ENCODE data around the gene FRMD4A.

Gene FRMD4A

GRCh38 chr10:13696071-13696470, 634.7 kb downstream of the FRMD4A start:
- no peak for DNase-seq

DNA sequence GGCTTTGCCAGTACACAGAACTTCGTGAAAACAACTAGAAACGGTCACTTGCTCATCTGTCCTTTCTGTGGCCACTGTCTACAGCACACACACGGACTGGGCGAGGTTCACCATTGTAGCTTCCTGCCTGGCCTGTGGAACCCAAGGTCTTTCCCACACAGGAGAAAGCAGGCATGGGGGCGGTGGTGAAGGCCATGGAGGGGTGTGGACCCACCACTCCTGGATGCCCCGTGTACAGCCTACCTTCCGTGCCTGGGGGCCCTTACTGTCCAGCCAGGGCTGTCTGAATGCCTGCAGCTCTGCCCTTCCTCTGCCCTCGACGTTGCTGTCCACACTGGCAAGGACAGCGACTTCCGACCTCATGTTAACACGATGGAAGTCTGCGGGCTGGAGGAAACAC, 635.1 kb downstream of the FRMD4A start:
- no peak for DNase-seq

DNA sequence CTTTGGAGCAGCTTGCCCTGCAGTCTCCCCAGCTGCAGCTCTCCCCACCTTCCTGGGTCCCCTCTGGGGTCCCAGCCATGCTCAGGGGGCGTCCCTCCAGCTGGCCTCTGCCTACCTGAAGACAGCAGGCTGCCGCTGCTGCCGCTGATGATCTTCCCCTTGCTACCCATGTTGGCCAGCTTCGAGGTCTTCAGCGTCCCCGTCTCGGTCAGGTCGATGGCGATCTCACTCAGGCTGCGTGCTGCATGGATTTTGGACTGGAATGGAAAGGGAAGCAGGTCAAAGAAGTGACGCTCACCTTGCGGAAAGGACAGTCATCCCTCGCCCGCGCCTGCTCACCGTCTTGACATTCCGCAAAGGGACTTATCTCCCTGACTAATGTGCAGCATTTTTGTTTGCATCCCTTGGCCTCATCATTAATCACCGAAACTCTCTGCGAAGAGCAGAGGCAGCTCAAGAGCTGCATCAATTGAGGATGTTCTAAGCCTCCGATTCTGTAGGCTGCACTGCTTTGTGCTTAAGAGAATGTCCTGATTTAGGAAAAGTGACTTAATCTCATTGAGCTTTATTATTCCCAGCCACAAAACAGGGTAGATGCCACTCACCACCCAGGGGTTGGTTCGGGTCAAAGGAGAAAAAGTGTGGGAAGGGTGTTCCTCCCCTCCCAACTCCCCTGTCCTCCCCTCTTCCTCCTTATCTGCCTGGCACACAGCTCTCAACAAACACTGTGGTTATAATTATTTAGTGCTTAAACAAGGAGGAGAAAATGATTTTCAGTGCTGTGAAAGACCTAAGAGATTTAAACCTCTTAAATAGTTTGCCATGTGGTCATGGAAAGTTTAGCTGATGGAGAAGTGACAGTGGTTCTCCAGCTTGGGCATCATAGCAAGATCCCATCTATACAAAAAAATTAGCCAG, 636.7 kb downstream of the FRMD4A start:
- no peak for DNase-seq

DNA sequence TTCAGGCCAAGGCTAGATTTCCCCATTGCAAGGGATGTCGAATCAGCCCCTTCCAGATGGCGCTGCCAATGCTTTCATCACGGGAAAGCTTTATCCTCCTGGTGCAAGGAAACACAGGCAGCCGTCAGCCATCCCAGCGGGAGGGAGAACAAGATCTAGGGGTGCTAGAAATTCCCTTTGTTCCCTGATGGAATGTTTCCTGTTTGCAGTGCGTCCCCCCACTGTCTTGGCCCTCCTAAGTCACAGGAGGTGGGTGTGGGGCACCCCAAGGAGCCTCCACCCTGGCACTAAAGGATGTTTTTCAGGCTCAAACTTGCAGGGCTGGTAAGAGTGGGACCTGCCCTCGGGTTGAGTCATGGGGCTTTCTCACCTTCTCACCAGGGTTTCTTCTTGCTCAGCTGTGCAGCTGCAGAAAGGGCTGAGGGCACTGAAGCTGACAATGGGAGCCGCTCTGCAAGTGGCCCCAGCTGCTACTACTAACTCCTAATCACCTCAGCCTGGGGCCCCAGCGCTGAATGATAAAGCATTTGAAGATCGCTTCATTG, 640.4 kb downstream of the FRMD4A start:
- no peak for DNase-seq

- peak in 4 of 14 donors; percentile 16 to 27 (median 19) for DNase-seq
Observed at GRCh38 chr10:13686331-13686752, 644.4 kb downstream of the FRMD4A start.

- DNase-seq: peak in 2 of 14 donors; percentile 20
Observed at GRCh38 chr10:13685885-13686284, 644.8 kb downstream of the FRMD4A start.

GRCh38 chr10:13684806-13685482, 645.8 kb downstream of the FRMD4A start:
- DNase-seq: no peak

DNA sequence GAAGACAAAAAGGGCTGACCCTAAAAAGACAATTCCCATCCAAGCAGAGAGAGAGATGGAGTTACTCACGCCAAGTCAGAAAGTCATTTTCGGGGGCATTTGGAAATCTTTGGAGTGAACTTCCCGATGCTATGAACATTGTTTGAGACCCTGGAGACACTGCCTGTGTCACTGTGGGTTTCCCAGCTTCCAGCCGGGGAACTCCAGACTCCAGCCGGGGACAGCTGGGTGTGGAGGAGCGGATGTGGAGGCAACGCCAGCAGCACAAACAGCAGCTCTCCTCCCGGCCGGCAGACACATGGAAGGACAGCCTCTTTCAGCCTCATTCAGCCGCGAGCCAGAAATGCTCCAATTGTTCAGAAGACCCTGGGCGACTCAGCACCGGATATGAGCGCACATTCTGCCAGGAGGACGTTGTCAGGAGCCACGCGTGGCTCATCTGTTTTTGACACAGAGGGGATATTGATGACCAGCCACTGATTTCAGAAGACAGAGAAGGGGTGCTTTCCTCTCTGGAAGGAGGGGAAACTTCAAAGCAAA, 646.4 kb downstream of the FRMD4A start:
- DNase-seq: peak in 12 of 14 donors; percentile 5 to 80 (median 28)

- no peak for DNase-seq
Observed at GRCh38 chr10:13683017-13683416, 647.7 kb downstream of the FRMD4A start.

GRCh38 chr10:13681960-13682359, 648.8 kb downstream of the FRMD4A start:
- DNase-seq: no peak

DNA sequence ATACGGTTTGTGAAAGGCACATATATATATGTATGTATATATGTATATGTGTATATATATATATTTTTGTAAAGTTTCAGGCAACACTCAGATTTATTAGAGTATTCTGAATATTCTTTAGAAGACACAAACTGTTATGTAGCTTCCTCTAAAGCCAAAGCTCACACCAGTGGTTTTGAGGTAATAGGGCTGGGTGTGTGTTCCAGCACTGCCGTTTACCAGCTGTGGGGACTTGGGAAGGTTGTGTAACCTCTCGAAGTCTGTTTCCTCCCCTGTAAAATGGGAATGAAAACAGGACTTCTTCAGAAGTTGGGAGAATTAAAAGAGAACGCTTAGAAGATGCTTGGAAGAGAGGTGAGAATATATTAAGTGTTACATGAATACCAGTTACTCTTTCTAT, 649.2 kb downstream of the FRMD4A start:
- DNase-seq: no peak

DNA sequence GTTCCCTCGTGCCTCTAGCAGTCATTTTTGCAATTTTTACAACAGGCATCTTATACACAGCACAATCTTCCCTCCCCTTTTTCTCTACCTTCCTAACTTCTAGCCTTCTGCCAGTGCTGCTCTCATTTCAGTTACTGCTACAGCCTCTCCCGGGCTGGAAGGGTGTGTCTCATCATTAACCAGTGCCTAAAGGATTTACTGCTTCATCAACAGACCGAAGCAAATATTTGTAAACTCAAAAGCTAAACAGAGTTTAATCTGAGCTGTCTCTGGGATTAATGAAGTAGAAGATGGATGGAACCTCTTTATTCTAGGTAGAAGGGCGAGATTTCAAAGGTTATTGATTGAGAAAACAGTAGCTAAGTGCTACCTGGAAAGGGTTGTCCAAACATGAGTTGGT, 649.6 kb downstream of the FRMD4A start:
- no peak for DNase-seq

DNA sequence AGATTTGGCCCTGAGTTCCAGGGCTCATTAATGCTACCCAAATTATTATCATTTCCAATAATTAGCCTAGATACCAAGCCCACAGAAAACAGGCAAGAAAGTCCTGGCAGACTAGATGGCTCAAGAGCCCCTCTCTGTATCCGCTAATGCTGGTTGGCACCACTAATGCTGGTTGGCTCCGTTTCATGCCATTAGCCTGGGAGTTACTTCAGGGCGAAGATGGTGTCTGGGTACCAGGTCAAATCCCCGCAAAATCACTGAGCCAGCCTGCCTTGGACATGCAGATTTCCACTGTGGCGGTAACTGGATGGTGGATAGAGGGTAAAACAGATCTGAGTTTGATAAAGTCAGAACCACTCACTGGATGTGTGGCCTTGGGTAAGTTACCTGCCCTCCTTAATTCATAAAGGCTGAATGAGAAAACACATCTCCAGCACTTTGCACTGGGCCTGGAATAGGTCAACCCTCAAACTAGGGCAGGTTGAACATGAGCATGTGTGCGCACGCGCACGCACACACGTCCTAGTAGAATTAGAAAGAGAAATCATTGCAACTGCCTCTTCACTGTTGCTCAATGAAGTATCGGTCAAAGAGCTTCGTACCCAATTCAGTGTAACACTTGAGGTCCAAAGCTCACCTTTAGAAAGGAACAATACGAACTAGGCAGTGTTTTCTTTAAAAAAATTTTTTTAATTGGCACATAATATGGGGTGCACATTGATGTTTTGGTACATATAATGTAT, 652.5 kb downstream of the FRMD4A start:
- DNase-seq: no peak

- DNase-seq: no peak
Observed at GRCh38 chr10:13674645-13675588, 655.8 kb downstream of the FRMD4A start.

- no peak for DNase-seq
Observed at GRCh38 chr10:13673156-13673555, 657.6 kb downstream of the FRMD4A start.

DNA sequence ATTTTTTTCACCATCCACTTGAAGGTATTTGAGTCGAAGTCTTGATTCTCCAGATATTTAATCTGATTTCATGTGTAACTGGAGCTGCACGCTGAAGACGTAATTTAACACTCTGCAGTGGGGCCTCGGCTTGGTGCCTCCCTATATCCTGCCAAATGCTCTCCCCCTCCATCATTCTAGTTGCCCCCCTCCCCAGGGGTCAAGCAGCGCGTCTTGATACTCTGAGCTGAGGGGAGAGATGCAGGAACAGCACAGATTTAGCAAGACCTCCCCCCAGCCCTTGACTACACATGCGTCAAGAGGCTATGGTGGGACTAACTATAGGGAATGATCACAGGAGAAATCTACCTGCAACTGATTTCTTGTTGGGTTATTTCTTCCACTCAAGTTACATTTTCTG, 658.2 kb downstream of the FRMD4A start:
- no peak for DNase-seq

DNA sequence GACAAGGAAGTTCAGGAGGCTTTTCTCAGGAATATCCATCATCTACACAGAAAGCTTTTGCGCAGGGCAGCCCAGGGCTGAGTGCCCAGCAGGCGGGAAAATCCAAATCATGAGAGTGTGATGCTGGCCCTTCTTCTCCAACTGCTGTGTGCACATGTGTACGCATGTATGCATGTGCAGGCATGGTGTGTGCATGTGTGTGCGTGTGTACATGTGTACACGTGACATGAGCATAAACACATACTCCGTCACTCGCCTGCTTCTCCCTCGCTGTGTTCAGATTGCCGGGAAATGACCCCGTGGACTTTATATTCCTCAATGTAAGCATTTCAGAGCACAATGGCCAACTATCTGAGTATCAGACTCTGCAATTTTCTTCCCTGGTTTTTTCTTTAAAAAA, 658.8 kb downstream of the FRMD4A start:
- DNase-seq: no peak

DNA sequence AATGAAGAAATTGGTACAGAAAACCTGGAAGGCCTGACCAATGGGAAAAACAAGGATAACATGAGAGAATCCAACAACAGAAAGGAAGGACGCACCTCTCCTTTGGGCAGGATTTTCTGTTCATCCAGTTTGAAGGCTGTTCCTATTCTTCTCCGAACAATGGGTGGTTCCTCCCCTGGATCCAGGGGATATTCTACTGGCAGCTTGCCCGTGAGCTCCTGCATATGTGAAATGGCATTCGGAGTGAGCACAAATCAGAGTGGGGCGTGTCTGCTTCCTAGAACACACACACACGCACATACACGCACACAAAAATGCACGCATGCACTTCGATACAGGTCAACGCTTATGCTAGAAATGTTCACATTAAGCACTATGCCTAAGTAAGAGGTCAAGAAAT, 660.4 kb downstream of the FRMD4A start:
- no peak for DNase-seq

DNA sequence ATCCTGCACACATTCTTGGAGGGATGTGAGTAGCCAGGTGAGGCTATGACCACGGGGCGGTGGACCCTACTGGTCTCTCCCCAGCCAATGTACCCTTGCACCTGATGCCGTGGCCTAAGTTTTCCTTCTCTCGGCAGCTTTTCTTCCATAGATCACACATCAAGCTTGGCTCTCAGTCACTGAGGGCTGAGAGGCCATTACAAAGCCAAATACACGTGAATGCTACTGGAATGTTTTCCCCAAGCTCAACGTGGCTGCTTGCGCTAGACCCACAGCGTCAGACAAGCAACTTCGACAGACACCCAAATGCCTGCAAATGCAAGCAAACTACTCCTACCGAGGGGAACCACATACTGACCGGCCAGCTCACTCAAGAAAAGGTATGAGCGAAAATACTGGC, 660.8 kb downstream of the FRMD4A start:
- no peak for DNase-seq

DNA sequence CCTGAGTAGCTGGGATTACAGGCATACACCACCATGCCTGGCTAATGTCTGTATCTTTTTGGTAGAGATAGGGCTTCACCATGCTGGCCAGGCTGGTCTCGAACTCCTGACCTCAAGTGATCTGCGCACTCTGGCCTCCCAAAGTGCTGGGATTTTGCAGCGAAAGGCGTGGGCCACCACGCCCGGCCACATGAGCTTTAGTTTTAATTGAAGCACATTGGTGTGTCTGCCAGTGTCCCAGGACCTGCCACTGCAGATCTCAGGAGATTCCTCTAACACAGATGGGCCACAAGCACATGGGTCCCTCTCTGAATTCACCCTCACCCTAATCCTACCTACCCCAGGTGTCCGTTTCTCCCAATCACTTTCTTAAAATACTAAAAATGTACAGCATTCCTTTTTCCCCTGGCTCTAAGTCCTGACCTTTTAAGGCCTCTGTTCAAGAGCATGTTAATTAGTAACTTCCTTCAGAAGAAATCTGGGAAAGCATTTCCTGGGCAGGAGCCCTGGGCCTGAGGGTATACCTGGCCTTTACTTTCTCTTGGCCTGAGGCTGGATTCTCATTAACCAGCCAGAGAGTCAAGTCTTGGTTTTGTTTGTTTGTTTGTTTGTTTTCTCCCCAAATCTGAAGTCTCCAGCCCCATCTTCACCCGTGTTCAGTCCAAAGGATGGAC, 661.4 kb downstream of the FRMD4A start:
- peak in 1 of 14 donors; percentile 2 for DNase-seq

- peak in 6 of 14 donors; percentile 6 to 58 (median 32) for DNase-seq
Observed at GRCh38 chr10:13668126-13668525, 662.6 kb downstream of the FRMD4A start.
